Mucosa of stomach (tissue), 1 donor: Measurements from ENCODE around the gene SEMA5A.

Source experiments
- H3K27me3 ChIP-seq: one replicate; pipeline ENCODE4 v1.7.0; 2013; ENCODE audit warnings: mild to moderate bottlenecking, low read length; ENCODE audit not compliant: control insufficient read depth, insufficient read depth
- H3K36me3 ChIP-seq: one replicate; pipeline ENCODE4 v1.7.0; 2013; ENCODE audit warnings: low read length; ENCODE audit not compliant: control insufficient read depth, insufficient read depth
- H3K4me1 ChIP-seq: one replicate; pipeline ENCODE4 v1.7.0; 2013; ENCODE audit warnings: mild to moderate bottlenecking, low read length; ENCODE audit not compliant: control insufficient read depth, insufficient read depth
- H3K4me3 ChIP-seq: one replicate; pipeline ENCODE4 v1.7.0; 2013; ENCODE audit warnings: low read length
- H3K9ac ChIP-seq: one replicate; pipeline ENCODE4 v1.7.0; 2013; ENCODE audit warnings: mild to moderate bottlenecking, low read length, moderate library complexity
- H3K9me3 ChIP-seq: one replicate; pipeline ENCODE4 v1.7.0; 2013; ENCODE audit warnings: mild to moderate bottlenecking, low read length, moderate library complexity; ENCODE audit not compliant: control insufficient read depth
- donor health status: Pancreatic carcinoma.

The SEMA5A gene

GRCh38 chr5:9139344-9139743, 406.5 kb downstream of the SEMA5A start:
- no peak overlapping the region for H3K4me3 ChIP-seq
- no peak overlapping the region for H3K9ac ChIP-seq
- H3K27me3 ChIP-seq: no peaks in the 10 kb centered on the region
- no peaks in the 10 kb centered on the region for H3K4me1 ChIP-seq
- no peaks in the 10 kb centered on the region for H3K9me3 ChIP-seq
- no peaks in the 10 kb centered on the region for H3K36me3 ChIP-seq

GRCh38 chr5:9128136-9128535, 417.7 kb downstream of the SEMA5A start:
- no peaks in the 10 kb centered on the region for H3K9me3 ChIP-seq
- no peak overlapping the region for H3K4me3 ChIP-seq
- no peak overlapping the region for H3K9ac ChIP-seq
- no peaks in the 10 kb centered on the region for H3K27me3 ChIP-seq
- no peaks in the 10 kb centered on the region for H3K36me3 ChIP-seq
- H3K4me1 ChIP-seq: no peaks in the 10 kb centered on the region

- no peaks in the 10 kb centered on the region for H3K36me3 ChIP-seq
- peaks cover 6% of the 10 kb centered on the region for H3K4me1 ChIP-seq
- H3K4me3 ChIP-seq: no peak overlapping the region
- H3K9me3 ChIP-seq: no peaks in the 10 kb centered on the region
- no peak overlapping the region for H3K9ac ChIP-seq
- no peaks in the 10 kb centered on the region for H3K27me3 ChIP-seq
These were observed 419.4 kb downstream of the SEMA5A start for GRCh38 chr5:9126490-9126889.

GRCh38 chr5:9125852-9126251, 420.0 kb downstream of the SEMA5A start:
- H3K4me1 ChIP-seq: peaks cover 6% of the 10 kb centered on the region
- no peak overlapping the region for H3K4me3 ChIP-seq
- H3K27me3 ChIP-seq: no peaks in the 10 kb centered on the region
- no peaks in the 10 kb centered on the region for H3K9me3 ChIP-seq
- H3K9ac ChIP-seq: no peak overlapping the region
- H3K36me3 ChIP-seq: no peaks in the 10 kb centered on the region

GRCh38 chr5:9124838-9125237, 421.0 kb downstream of the SEMA5A start:
- no peaks in the 10 kb centered on the region for H3K27me3 ChIP-seq
- H3K9ac ChIP-seq: no peak overlapping the region
- H3K36me3 ChIP-seq: no peaks in the 10 kb centered on the region
- H3K9me3 ChIP-seq: no peaks in the 10 kb centered on the region
- H3K4me3 ChIP-seq: no peak overlapping the region
- H3K4me1 ChIP-seq: peaks cover 6% of the 10 kb centered on the region

GRCh38 chr5:9124071-9124470, 421.8 kb downstream of the SEMA5A start:
- no peaks in the 10 kb centered on the region for H3K27me3 ChIP-seq
- H3K4me1 ChIP-seq: peaks cover 6% of the 10 kb centered on the region
- no peaks in the 10 kb centered on the region for H3K36me3 ChIP-seq
- H3K9ac ChIP-seq: no peak overlapping the region
- no peaks in the 10 kb centered on the region for H3K9me3 ChIP-seq
- H3K4me3 ChIP-seq: no peak overlapping the region

GRCh38 chr5:9122528-9122927, 423.3 kb downstream of the SEMA5A start:
- no peak overlapping the region for H3K9ac ChIP-seq
- H3K4me3 ChIP-seq: no peak overlapping the region
- no peaks in the 10 kb centered on the region for H3K9me3 ChIP-seq
- peaks cover 6% of the 10 kb centered on the region for H3K4me1 ChIP-seq
- no peaks in the 10 kb centered on the region for H3K36me3 ChIP-seq
- no peaks in the 10 kb centered on the region for H3K27me3 ChIP-seq

GRCh38 chr5:9121597-9121996, 424.3 kb downstream of the SEMA5A start:
- Histone ChIP-seq H3K4me1 (peaks cover 6% of the 10 kb centered on the region), H3K36me3 (no peaks in the 10 kb centered on the region), H3K27me3 (no peaks in the 10 kb centered on the region), H3K9ac (no peak overlapping the region), H3K4me3 (no peak overlapping the region), H3K9me3 (no peaks in the 10 kb centered on the region)

- Histone ChIP-seq H3K4me3 (no peak overlapping the region), H3K9ac (no peak overlapping the region), H3K36me3 (no peaks in the 10 kb centered on the region), H3K9me3 (no peaks in the 10 kb centered on the region), H3K4me1 (peaks cover 6% of the 10 kb centered on the region), H3K27me3 (no peaks in the 10 kb centered on the region)
These were observed 427.0 kb downstream of the SEMA5A start for GRCh38 chr5:9118852-9119251.

- H3K4me3 ChIP-seq: no peak overlapping the region
- H3K4me1 ChIP-seq: no peaks in the 10 kb centered on the region
- H3K27me3 ChIP-seq: no peaks in the 10 kb centered on the region
- H3K36me3 ChIP-seq: no peaks in the 10 kb centered on the region
- H3K9ac ChIP-seq: no peak overlapping the region
- H3K9me3 ChIP-seq: no peaks in the 10 kb centered on the region
These were observed 430.8 kb downstream of the SEMA5A start for GRCh38 chr5:9115093-9115492.

- H3K4me1 ChIP-seq: no peaks in the 10 kb centered on the region
- H3K4me3 ChIP-seq: no peak overlapping the region
- H3K9ac ChIP-seq: no peak overlapping the region
- H3K9me3 ChIP-seq: no peaks in the 10 kb centered on the region
- no peaks in the 10 kb centered on the region for H3K27me3 ChIP-seq
- no peaks in the 10 kb centered on the region for H3K36me3 ChIP-seq
These were observed 433.2 kb downstream of the SEMA5A start for GRCh38 chr5:9112520-9113291.

GRCh38 chr5:9108162-9108561, 437.7 kb downstream of the SEMA5A start:
- Histone ChIP-seq H3K9me3 (no peaks in the 10 kb centered on the region), H3K36me3 (no peaks in the 10 kb centered on the region), H3K4me1 (no peaks in the 10 kb centered on the region), H3K27me3 (no peaks in the 10 kb centered on the region), H3K9ac (no peak overlapping the region), H3K4me3 (no peak overlapping the region)

- H3K9me3 ChIP-seq: no peaks in the 10 kb centered on the region
- no peaks in the 10 kb centered on the region for H3K27me3 ChIP-seq
These were observed 440.0 kb downstream of the SEMA5A start for GRCh38 chr5:9105851-9106250.

More at GRCh38 chr5:9105851-9106250, 440.0 kb downstream of the SEMA5A start:
- Histone ChIP-seq H3K36me3 (no peaks in the 10 kb centered on the region), H3K4me1 (no peaks in the 10 kb centered on the region), H3K9ac (no peak overlapping the region), H3K4me3 (no peak overlapping the region)
